ENCODE data around the gene MAP1A.

The MAP1A gene

GRCh38 chr15:43511012-43511885 lies 6.2 kb upstream of the MAP1A start:
- no peak for FAIRE-seq

GRCh38 chr15:43513550-43513949 lies 3.9 kb upstream of the MAP1A start:
- FAIRE-seq: no peak

GRCh38 chr15:43514241-43515057 lies 3.0 kb upstream of the MAP1A start:
- peak; percentile 40 for FAIRE-seq

- FAIRE-seq: no peak
These were observed 1.7 kb upstream of the MAP1A start for GRCh38 chr15:43515741-43516140.

- FAIRE-seq: no peak
These were observed 1.2 kb upstream of the MAP1A start for GRCh38 chr15:43516185-43516584.

- peak; percentile 60 for FAIRE-seq
These were observed 531 bp upstream of the MAP1A start for GRCh38 chr15:43516801-43517353.

- no peak for FAIRE-seq
These were observed 871 bp downstream of the MAP1A start for GRCh38 chr15:43518197-43518761.

- no peak for FAIRE-seq
These were observed 1.8 kb downstream of the MAP1A start for GRCh38 chr15:43519196-43519595.

- no peak for FAIRE-seq
These were observed 2.7 kb downstream of the MAP1A start for GRCh38 chr15:43520138-43520537.

- FAIRE-seq: no peak
These were observed 4.0 kb downstream of the MAP1A start for GRCh38 chr15:43521419-43521818.

- FAIRE-seq: no peak
These were observed 4.8 kb downstream of the MAP1A start for GRCh38 chr15:43522247-43522646.

- no peak for FAIRE-seq
These were observed 6.2 kb downstream of the MAP1A start for GRCh38 chr15:43523646-43524045.

- no peak for FAIRE-seq
These were observed 6.9 kb downstream of the MAP1A start for GRCh38 chr15:43524254-43524845.

- no peak for FAIRE-seq
These were observed 7.7 kb downstream of the MAP1A start for GRCh38 chr15:43525131-43525530.

GRCh38 chr15:43526261-43526930 lies 9.0 kb downstream of the MAP1A start:
- FAIRE-seq: no peak

GRCh38 chr15:43527016-43527801 lies 9.8 kb downstream of the MAP1A start:
- FAIRE-seq: no peak

- no peak for FAIRE-seq
These were observed 10.6 kb downstream of the MAP1A start for GRCh38 chr15:43527802-43528541.

- no peak for FAIRE-seq
These were observed 11.2 kb downstream of the MAP1A start for GRCh38 chr15:43528542-43529007.

- FAIRE-seq: no peak
These were observed 11.7 kb downstream of the MAP1A start for GRCh38 chr15:43529141-43529540.

GRCh38 chr15:43529587-43530345 lies 12.4 kb downstream of the MAP1A start:
- FAIRE-seq: no peak

Measured in G401.6 (cell line).